HG03469 (cell line): ENCODE measurements around the gene VWA5A.

Experiments
- ATAC-seq: cut with Tn5 transposase; IDR thresholded peaks from one replicate; pipeline ENCODE4 v1.9.1; 2021; ENCODE audit warnings: mild to moderate bottlenecking, moderate library complexity, moderate number of reproducible peaks; ENCODE audit not compliant: unreplicated experiment

Gene VWA5A, protein sequence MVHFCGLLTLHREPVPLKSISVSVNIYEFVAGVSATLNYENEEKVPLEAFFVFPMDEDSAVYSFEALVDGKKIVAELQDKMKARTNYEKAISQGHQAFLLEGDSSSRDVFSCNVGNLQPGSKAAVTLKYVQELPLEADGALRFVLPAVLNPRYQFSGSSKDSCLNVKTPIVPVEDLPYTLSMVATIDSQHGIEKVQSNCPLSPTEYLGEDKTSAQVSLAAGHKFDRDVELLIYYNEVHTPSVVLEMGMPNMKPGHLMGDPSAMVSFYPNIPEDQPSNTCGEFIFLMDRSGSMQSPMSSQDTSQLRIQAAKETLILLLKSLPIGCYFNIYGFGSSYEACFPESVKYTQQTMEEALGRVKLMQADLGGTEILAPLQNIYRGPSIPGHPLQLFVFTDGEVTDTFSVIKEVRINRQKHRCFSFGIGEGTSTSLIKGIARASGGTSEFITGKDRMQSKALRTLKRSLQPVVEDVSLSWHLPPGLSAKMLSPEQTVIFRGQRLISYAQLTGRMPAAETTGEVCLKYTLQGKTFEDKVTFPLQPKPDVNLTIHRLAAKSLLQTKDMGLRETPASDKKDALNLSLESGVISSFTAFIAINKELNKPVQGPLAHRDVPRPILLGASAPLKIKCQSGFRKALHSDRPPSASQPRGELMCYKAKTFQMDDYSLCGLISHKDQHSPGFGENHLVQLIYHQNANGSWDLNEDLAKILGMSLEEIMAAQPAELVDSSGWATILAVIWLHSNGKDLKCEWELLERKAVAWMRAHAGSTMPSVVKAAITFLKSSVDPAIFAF

DNA sequence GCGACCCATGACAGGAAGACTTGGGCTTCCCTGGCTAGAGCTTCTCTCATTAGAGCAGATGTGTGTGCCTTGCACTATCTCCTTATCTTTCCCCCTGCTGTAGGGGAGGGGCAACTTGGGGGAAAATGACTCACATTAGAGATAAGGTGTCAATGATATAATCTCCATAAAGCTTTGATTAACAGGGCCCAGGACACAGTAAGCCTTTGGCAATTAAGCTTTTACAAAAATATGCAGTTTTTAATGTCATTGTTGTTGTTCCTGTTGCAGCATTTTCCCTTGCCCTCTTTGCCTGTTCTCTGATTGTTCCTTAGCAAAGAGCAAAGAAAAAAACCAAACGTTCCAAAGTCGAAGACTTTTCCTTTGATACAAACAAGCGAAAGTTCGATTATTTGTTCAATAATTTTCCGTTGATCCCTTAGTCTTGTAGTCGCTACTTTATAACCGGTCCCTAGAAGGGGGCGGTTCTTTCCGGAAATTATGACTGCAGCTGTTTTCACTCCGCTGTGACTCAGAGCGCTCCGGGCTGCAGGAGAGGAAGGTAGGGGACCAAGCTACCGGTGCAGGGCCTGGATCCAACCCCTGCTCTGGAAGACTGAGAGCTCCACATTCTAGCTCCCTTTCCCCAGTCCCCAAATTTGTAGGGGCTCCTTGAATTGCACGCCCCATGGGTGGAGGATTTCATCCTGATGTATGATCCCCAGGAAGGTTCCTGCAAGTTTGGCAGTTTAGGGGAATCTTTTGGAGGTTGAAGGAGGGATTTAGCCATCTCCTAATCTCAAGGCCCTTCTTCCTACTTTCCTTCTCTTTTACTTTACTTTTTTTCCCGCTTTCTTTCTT is at the start of gene VWA5A:
Gene VWA5A, plus strand, starts transcription at position 509 of the 840 bp plus-strand sequence. CDS start 2,062 bp downstream, outside the sequence.
- ATAC-seq = peak; percentile 98

DNA sequence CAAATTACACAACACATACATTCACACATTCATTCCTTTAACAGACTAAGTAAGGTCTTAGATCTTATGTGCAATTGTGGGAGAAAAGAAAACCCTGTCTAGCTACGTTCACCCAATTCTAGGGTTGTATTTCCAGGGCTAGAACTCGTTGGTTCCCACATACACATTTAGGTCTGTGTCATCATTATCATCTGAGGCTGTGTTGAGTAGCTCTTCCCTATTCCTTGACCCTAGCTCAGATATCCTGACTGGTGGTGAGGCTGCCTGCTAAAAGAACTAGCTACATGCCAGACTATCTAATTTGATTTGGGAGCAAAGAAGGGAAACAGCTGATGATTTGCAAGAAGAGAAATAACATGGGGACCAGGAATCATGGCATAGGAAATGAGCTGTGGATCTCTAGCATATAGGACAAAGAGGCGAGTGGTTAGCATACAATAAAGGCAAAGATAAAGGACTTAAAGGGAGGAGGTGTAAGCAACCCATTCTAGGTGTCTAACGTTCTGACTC is 46.6 kb upstream of the VWA5A start:
- ATAC-seq = no peak

DNA sequence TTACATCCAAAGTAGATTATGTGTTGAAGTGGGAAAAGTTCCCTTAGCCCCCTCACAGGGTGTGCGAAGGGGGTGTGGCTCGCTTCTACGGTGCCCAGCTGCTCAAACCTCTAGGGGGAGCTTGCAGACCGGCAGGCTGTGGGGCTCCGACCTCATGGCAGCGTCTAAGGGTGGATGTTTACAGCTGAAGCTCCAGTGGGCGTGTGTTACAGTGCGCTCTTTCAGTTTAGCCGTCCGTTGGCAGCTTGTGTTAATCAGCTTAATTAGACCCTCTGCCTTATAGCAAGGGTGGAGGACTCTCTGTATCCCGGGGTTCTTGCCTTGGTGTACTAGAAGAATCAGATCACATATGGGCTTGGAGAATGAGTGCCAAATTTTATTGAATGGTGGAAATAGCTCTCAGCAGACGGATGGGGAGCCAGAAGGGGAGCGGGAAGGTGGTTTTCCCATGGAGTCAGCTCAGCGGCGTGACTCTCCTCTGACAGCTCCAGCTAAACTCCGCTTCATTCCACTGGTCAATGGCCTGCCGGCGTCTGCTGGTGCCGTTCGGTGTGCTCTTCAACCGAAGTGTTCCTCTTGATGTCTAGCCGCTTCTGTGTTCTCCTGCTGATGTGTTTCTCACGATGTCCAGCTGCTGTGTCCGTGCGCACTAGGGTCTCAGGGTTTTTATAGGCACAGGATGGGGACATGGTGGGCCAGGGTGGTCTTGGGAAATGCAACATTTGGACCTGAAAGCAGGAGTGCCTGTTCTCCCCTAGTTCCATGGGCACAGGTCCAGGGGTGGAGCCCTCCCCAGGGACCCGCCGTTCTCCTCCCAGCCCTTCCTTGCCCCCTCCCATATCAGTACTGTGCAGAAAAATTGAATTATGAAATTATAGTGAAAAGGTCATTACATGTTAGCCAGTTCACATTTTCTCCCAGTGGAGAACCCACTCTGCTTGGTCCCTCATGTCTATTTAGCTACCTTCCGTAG is 45.5 kb upstream of the VWA5A start:
- peak; percentile 57 for ATAC-seq

DNA sequence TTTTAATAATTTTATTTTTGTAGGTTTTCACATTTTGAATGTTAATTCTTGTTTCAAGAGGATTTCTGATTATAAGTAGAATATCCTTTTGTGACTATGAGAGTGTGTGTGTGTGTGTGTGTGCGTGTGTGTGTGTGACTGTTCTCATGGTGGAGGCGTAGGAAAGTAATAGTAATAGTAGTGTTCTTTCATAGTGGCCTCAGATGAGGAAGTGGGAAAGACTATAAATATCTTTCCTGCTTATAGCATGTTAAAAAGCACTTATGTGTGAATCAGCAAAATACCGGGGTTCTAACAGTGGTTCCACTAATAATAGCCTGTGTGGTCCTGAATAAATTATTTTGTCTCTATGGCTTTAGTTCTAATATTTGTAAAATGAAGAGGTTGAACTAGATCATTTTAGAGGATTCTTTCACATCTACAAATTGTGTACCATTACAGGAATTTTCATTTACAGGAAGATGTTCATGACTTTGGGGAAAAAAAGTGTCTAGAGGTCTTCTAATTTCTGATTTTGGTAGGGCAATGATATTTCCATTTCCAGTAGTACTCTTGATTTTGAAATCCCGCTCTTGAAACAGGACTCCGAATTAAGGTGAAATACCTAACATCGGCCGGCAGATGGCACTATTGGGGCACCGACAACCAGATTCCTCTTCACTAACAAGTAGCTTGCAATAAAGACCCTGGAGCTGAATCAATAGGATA is 44.2 kb upstream of the VWA5A start:
- ATAC-seq = peak; percentile 92

DNA sequence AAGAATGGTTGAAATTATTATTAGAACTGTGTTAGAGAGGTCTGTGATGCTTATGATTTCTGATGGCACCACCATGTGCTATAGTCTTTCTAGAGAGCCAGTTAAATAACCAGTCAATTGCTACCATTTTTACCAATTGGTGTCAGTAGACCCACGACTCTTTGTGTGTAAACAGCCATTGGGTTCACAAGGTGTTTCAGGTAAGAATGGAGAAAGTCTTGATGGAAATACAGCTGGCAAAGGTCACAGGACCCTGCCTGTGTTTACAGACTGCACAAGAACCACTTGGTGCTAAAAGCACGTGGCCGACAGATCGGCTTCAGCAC is 43.7 kb upstream of the VWA5A start:
- no peak for ATAC-seq

DNA sequence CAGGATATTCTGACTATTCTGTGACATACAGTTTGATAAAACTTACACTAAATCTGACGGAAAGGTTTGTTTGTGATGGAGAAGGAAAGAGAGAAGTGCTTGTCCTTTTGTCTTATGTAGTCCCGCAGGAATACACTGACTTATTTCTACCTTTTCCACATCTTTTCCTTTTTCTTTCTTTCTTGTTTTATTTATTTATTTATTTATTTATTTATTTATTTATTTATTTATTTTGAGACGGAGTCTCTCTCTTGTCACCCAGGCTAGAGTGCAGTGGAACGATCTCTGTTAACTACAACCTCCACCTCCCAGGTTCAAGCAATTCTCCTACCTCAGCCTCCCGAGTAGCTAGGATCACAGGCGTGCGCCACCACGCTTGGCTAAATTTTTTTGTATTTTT is 43.1 kb upstream of the VWA5A start:
- ATAC-seq = no peak

DNA sequence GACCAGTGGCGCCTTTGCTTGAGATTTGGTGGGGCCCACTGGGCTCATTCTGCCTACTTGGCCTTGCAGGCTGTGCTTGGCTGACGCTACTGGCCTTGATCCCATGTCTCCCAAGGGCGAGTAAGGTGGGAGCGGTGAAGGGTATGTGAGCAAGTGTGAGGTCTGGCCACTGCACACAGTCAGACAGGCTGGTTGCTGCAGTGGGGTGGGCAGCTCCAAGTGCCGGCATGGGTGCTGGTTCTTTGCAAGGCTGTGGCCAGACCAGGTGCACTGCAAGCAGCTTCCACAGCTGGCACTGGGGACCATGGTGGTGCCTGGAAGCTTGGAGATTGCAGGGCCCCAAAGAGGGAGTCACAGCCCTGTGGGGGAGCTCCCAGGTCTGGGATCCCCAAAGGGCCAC is 40.7 kb upstream of the VWA5A start:
- ATAC-seq = no peak

DNA sequence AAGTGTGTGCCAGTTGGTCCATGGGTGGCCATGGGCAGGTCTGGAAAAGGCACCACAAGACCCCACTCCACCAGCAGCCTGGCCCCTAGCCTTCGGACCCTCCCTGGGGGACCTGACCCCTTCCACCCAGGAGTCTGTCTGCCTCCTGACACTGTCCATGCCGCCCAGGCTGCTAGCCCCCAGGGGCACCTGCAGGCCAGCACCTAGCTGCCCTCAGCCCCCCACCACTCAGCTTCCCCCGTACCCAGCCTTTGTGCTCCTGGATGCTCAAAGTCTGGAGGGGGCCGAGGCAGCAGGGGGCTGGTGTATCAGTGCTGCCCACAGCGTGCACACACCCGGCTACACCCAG is 39.8 kb upstream of the VWA5A start:
- ATAC-seq = no peak

DNA sequence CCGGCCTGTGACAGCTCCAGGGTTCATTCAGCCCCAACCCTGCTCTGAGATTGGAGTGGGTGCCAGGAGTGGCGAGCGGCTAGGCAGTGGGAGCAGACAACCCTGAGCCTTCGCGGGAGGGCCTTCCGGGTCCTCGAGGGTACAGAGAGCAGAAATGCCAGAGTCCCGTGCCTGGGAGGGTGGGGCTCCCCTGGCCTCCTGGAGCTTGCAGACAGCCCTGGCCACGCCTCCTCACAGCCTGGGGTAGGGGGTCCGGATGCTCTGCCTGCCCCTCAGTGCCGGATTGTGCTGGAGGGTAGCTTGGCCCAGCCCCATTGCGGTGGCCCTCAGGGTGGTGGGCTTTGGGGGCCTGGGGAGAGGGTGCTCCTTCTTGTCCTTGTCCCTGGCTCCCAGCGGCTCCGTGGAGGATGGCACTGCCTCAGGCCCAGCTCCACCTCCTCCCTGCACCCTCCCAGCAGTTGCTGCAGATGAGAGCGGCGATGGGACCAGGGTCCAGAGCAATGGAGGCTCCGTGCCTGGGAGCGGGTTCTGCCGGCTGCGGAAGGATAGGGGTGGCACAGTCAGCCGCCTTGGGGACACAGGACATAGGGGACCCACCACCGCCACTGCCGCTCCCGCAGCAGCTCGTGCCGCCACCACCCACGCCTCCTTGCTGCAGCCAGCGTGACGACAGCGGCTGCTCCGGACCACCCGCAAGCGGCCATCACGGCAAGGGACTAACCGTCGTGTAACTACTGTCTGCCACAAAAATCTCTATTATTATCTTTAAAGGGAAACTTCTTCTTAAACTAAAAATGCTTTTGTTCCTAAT is 39.2 kb upstream of the VWA5A start:
- ATAC-seq = peak; percentile 51

DNA sequence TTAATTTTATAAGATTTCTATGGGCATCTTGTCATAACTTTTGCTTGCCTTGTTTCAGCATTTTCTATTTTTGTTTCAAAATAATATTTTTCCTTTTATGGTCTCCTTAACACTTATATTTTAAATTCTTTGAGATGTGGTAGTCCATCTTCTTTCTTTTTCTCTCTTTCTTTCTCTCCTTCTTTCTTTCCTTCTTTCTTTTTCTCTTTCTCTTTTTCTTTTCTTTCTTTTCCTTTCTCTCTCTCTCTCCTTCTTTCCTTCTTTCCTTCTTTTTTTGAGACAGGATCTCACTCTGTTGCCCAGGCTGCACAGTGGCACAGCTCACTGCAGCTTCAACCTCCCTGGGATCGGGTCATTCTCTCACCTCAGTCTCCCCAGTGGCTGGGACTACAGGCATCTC is 38.0 kb upstream of the VWA5A start:
- ATAC-seq = no peak

DNA sequence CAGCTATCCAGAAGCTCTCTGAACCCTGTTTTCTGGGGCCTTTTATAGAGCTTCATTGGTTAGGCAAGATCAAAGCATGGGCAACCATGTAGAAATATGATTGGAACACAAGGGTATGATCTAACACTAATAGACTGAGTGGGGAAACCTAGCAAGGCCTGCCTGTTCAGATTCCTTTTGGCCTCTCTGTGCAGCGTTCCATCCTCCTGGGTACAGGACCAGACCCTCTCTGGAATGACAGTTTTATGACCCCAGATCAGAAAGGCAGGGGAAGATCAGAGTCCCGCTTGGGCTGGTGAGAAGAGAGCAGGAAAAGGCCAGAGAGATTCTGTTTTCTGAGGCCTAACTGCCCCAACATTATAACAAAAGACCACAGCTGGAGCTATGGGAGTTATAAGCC is 36.7 kb upstream of the VWA5A start:
- ATAC-seq = no peak

DNA sequence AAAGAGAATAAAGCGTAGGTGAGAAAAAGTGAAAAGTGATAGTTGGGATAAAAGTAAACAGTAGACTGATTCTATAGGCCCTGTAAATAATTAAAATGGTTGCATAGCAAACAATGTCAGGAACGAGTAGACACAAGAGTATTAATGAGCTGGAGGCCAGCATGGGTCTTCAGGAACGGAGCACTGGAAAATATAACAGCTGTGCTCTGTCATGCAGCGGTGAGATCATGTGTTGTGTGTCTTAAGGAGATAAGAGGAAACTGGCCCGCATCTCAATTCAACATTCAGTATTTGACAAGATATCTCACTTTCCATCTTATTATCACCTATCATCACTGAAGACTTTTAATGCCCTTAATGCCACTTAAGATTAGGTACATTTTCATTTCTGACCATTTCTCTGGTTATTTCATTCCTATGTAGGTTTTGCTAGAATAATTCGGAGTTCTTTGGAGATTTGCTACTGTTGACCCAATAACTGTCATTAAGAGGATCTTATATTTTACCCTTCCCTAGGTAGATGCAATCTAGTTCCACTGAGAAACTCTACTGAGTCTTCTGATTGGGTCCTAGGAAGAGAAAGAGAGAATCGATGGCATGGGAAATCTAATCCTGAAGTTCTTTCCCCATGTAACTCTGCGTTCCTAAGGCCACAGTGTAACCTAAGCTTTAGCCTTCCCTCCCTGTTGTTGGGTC is 35.5 kb upstream of the VWA5A start:
- ATAC-seq = no peak

DNA sequence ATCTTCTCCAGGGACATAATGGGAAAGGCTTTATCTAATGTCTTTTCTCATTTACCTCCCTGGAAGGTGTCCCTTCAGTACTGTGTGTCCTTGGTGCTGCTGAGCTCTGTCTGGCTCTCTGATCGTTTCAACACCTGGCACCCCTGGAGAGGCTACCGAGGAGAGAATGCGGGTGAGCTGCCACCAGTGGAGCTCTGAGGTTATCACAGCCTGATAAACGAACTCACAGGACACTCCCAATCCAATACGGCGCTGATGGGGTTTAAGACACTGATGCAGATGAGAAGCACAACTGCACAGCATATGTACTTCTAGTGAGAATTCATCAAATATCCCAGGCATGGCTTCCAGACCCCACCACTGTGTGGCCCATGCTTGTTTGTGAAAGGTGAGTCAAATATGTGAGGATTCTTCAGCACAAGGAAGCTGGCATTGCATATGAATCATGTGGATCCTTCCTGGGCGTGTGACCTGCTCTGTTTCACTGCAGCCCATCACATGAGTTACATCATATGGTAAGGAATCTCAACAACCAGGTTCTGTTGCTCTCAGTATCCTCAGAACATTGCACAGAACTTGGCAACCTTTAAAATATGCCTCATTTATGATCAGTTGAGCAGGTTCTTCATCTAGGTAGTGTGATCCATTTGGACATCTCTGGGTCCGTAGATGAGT is 34.8 kb upstream of the VWA5A start:
- ATAC-seq = no peak

DNA sequence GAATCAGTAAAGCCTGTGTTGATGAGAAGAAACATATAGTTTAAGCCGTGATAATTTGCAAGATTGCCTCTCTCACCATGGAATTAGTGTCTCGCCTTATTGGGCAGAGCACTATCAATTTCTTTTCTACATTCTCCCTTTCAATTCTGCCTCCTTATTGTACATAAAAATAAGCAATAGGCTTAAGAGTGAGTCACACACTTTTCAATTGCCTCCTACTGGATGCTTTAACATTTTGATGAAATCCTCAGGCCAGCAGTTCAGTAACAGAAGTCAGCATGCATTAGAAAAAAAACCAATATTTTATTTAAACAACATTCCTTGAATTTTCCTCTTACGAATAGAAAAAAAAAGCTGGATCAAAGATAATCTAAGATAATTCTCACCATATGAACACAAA is 33.8 kb upstream of the VWA5A start:
- no peak for ATAC-seq

DNA sequence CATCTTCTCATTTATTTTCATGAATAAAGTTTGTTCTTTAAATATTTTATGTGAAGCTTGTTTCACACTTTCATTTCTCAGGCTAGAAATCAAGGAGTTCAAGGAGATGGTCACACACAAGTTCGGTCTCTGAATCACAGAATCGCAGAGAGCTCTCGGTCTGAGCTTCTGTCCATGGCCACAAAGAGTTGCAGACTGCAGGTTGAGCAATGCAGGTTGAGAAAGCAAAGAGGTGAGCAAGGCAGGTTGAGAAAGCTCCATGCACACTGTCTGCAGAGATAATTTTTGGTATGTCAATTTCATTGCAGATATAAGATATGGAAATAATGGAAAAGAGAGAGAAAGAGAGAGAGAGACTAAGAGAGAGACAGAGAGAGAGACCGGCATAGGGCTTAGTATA is 32.9 kb upstream of the VWA5A start:
- no peak for ATAC-seq

DNA sequence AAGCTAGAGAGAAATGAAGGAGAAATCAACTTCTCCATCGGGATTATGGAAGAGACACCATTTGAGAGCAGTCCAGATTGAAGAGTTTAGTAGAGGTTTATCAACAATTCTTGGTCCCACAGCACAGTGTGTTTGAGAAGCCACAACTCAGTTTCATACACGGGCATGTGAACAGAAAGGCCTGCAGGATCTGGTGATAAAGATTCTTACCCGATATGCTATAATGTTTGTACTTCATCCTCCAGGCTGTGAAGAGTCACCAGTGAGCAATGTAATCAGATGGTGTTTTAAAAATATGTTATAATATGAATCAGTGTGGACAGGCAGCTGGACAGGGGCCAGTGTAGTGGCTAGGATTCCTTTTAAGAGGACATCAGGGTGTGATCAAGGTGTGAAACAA is 29.7 kb upstream of the VWA5A start:
- ATAC-seq = no peak

DNA sequence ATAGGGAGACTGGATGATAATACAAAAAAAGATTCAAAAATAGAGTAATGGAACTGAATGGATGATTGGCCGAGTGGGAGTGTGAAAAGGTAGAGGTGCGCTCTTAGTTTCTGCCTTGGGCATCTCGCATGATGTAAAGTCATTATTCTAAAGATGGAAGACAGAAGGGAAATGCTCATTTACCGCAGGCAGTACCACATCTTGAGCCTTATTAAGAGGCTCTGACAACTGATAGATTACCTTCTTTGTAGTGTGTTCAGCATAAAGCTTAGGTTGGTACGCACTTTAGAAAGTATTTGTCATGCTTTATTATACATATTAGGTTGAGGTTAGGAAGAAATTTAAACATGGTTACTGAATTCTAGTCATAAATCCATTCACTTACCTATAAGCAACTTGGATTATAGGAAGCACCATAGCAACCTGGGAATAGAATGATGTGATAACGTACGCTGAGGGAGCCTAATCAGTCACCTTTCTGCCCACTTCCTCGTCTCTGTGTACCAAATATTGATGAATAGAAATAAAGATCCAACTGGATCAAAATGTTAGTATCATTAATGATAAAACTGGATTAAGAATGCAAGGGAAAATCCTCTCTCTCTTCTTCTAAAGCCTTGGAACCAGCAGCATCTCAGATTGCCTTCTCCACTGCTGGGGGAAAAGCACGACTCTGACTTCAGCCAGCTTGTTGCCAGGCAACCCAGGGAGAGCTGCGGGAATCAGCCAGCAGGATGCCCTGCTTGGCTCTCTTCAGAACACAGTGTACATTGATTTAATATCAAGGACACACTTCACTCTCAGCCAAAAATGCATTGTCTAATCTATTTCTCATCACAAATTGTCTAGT is 29.0 kb upstream of the VWA5A start:
- ATAC-seq = no peak
